Measurements from ENCODE around the gene HNRNPAB.

DNA sequence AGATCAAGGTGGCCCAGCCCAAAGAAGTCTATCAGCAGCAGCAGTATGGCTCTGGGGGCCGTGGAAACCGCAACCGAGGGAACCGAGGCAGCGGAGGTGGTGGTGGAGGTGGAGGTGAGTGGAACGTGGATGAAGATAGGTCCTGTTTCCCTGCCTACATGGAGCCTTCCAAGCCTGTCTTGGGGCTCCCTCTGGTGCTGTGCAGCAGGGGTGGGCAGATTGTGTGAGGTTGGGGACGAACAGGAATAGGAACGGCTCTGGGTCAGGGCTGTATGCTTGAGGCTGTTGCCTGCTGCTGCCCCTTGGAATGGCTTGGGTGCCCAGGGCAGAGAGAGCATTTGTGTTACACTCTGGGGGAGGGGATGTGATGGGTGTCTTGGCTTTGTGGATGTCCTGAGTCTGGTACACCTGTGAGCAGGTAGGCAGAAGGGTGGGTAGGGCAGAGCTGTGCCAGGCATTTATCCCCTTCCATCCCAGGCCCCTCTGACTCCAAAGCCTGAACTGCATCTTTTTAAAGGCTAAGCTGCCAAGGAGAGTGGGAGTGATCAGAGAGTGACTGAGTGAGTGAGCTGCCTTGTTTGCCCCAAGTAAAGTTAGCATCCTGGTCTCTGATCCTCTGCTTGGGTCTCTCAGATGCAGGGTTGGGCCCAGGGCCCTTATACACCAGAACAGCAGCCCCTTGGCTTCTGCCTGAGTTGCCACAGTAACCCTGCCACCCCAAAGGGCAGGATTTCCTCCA lies 5.2 kb downstream of the HNRNPAB start:
- TF ChIP-seq POLR2AphosphoS5 (IDR thresholded peaks at IDR 0.05): no peak
- TF ChIP-seq, protein P1, sequence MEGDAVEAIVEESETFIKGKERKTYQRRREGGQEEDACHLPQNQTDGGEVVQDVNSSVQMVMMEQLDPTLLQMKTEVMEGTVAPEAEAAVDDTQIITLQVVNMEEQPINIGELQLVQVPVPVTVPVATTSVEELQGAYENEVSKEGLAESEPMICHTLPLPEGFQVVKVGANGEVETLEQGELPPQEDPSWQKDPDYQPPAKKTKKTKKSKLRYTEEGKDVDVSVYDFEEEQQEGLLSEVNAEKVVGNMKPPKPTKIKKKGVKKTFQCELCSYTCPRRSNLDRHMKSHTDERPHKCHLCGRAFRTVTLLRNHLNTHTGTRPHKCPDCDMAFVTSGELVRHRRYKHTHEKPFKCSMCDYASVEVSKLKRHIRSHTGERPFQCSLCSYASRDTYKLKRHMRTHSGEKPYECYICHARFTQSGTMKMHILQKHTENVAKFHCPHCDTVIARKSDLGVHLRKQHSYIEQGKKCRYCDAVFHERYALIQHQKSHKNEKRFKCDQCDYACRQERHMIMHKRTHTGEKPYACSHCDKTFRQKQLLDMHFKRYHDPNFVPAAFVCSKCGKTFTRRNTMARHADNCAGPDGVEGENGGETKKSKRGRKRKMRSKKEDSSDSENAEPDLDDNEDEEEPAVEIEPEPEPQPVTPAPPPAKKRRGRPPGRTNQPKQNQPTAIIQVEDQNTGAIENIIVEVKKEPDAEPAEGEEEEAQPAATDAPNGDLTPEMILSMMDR (IDR thresholded peaks at IDR 0.05): no peak
- no peak for TF ChIP-seq POLR2A (IDR thresholded peaks at IDR 0.05)
- TF ChIP-seq EP300 (IDR thresholded peaks at IDR 0.05): no peak
